Panc1 (cell line): ENCODE results near the gene NANOGP8. TPM values are rescaled to one million over a fixed set of nuclear protein-coding genes. Genes with fewer than 3 reads are reported as not detected.

Experiments used
- ATAC-seq: fragments of 200-7000 bp; cut with Tn5 transposase; 2 replicates; pipeline ENCODE4 v1.9.1; 2020; ENCODE audit warnings: mild to moderate bottlenecking, moderate library complexity
- BruUV-seq: library from RNA; stranded (reverse); fragments of 400-500 nt; replicated peaks from 2 replicates; lab custom pipeline; 2021; lab: Mats Ljungman, UMichigan
- CTCF ChIA-PET: fragments of 300-600 bp; sonication (Branson Sonifier 250); formaldehyde crosslinking; loops from one replicate; lab custom pipeline; 2022; ENCODE audit warnings: antibody characterized with exemption; lab: Charles Lee
- POLR2A ChIA-PET: fragments of 300-600 bp; sonication (Branson Sonifier 250); formaldehyde crosslinking; loops from one replicate; lab custom pipeline; 2022; ENCODE audit warnings: antibody characterized with exemption; lab: Charles Lee
- DNase-seq: peaks from one replicate; pipeline ENCODE4 v3.0.0-alpha.2; 2010; ENCODE audit warnings: low read depth, low spot score
- H3K27ac ChIP-seq: 2 replicates; pipeline ENCODE4 v1.5.1; 2011; ENCODE audit warnings: mild to moderate bottlenecking, low read length, inconsistent platforms
- H3K27me3 ChIP-seq: fragments of 200-500 bp; sonication (Bioruptor generic); 2 replicates; pipeline ENCODE4 v1.6.0; 2014; ENCODE audit warnings: low read length, inconsistent platforms; ENCODE audit not compliant: control insufficient read depth, insufficient read depth
- H3K36me3 ChIP-seq: fragments of 200-500 bp; sonication (Bioruptor generic); 2 replicates; pipeline ENCODE4 v1.5.1; 2014; ENCODE audit warnings: inconsistent platforms, mild to moderate bottlenecking, low read length, moderate library complexity; ENCODE audit not compliant: control insufficient read depth, insufficient read depth
- H3K4me1 ChIP-seq: 2 replicates; pipeline ENCODE4 v1.5.1; 2011; ENCODE audit warnings: inconsistent platforms, mild to moderate bottlenecking, low read length, moderate library complexity; ENCODE audit not compliant: control insufficient read depth, insufficient read depth
- H3K4me3 ChIP-seq, 2 experiments: 2 replicates each; pipeline ENCODE4 v1.5.1; 2011 to 2012; ENCODE audit warnings: low read depth in 2 of 2, low read length in 2 of 2, mild to moderate bottlenecking in 2 of 2, inconsistent platforms in 1 of 2, moderate library complexity in 1 of 2
- H3K9me3 ChIP-seq: fragments of 200-500 bp; sonication (Bioruptor generic); 2 replicates; pipeline ENCODE4 v1.5.1; 2014; ENCODE audit warnings: low read depth, mild to moderate bottlenecking, inconsistent platforms, low read length, moderate library complexity; ENCODE audit not compliant: control insufficient read depth, insufficient read depth
- POLR2AphosphoS5 ChIP-seq: IDR thresholded peaks from 2 replicates; pipeline ENCODE4 v1.6.1; 2012; ENCODE audit warnings: mild to moderate bottlenecking, low read depth, low read length, moderate library complexity
- SIN3A ChIP-seq: IDR thresholded peaks from 2 replicates; pipeline ENCODE4 v1.6.1; 2012; ENCODE audit warnings: low read depth, mild to moderate bottlenecking, low read length, moderate library complexity, borderline replicate concordance; ENCODE audit not compliant: insufficient read depth
- TCF7L2 ChIP-seq: IDR thresholded peaks from 2 replicates; pipeline ENCODE4 v1.6.1; 2011; ENCODE audit warnings: mild to moderate bottlenecking, low read depth, low read length, inconsistent platforms
- in situ Hi-C: cut with HindIII; loops from 2 replicates; pipeline ENCODE4 v1.10.0; 2016; ENCODE audit warnings: low sequenced_read_pairs, low pct_unique_long_range_greater_than_20kb
- intact Hi-C: fragments of 100-400 bp; cut with micrococcal nuclease; formaldehyde crosslinking; loops from one replicate; pipeline ENCODE4 v1.10.0; 2022; ENCODE audit not compliant: unreplicated experiment
- total RNA-seq: library from RNA; stranded (reverse); gene quantifications from one replicate; pipeline ENCODE4 v1.2.1, GENCODE V29; 2021; ENCODE audit not compliant: unreplicated experiment
- TF ChIP-seq, protein P1 (sequence below): fragments of 450-650 bp; IDR thresholded peaks from 2 replicates; pipeline ENCODE4 v1.5.1; 2017; ENCODE audit warnings: mild to moderate bottlenecking
- TF ChIP-seq, protein P2 (sequence below), 2 experiments: IDR thresholded peaks; 2 replicates each; pipeline ENCODE4 v1.6.1; 2011 to 2012; ENCODE audit warnings: low read depth in 2 of 2, control low read depth in 1 of 2, low read length in 1 of 2, mild to moderate bottlenecking in 1 of 2, moderate library complexity in 1 of 2; ENCODE audit not compliant: insufficient read depth in 1 of 2

NANOGP8 gene
- total RNA-seq, 1 experiment from 2014 or later, result not detected

DNA sequence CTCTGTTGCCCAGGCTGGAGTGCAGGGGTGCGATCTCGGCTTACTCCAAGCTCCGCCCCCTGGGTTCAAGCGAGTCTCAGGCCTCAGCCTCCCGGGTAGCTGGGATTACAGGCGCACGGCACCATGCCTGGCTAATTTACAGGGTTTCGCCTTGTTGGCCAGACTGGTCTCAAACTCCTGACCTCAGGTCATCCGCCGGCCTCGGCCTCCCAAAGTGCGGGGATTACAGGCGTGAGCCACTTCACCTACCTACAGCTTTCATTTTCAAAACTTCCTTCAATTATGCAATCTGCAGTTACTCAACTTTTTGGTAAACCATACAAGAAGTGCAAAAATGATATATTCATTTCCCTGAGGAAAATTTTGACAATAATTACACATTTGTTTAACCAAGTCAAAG, 14.0 kb downstream of the NANOGP8 start:
- DNase-seq (no peak), ATAC-seq (no peak)
- Histone ChIP-seq H3K36me3 (no peaks in the 10 kb centered on the region), H3K9me3 (no peaks in the 10 kb centered on the region), H3K4me3 (no peak overlapping the region), H3K27me3 (no peaks in the 10 kb centered on the region), H3K27ac (no peak overlapping the region), H3K4me1 (no peaks in the 10 kb centered on the region)
- ChIA-PET POLR2A (no interaction called here), CTCF (interaction anchor here (0.7 kb wide), 1 partner anchor 136 kb away, joined by 6 read pairs; no protein-coding TSS in a partner anchor)
- TF ChIP-seq SIN3A (no peak), TCF7L2 (no peak), POLR2AphosphoS5 (no peak)
- TF ChIP-seq, protein P1, sequence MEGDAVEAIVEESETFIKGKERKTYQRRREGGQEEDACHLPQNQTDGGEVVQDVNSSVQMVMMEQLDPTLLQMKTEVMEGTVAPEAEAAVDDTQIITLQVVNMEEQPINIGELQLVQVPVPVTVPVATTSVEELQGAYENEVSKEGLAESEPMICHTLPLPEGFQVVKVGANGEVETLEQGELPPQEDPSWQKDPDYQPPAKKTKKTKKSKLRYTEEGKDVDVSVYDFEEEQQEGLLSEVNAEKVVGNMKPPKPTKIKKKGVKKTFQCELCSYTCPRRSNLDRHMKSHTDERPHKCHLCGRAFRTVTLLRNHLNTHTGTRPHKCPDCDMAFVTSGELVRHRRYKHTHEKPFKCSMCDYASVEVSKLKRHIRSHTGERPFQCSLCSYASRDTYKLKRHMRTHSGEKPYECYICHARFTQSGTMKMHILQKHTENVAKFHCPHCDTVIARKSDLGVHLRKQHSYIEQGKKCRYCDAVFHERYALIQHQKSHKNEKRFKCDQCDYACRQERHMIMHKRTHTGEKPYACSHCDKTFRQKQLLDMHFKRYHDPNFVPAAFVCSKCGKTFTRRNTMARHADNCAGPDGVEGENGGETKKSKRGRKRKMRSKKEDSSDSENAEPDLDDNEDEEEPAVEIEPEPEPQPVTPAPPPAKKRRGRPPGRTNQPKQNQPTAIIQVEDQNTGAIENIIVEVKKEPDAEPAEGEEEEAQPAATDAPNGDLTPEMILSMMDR, result no peak
- TF ChIP-seq, protein P2, sequence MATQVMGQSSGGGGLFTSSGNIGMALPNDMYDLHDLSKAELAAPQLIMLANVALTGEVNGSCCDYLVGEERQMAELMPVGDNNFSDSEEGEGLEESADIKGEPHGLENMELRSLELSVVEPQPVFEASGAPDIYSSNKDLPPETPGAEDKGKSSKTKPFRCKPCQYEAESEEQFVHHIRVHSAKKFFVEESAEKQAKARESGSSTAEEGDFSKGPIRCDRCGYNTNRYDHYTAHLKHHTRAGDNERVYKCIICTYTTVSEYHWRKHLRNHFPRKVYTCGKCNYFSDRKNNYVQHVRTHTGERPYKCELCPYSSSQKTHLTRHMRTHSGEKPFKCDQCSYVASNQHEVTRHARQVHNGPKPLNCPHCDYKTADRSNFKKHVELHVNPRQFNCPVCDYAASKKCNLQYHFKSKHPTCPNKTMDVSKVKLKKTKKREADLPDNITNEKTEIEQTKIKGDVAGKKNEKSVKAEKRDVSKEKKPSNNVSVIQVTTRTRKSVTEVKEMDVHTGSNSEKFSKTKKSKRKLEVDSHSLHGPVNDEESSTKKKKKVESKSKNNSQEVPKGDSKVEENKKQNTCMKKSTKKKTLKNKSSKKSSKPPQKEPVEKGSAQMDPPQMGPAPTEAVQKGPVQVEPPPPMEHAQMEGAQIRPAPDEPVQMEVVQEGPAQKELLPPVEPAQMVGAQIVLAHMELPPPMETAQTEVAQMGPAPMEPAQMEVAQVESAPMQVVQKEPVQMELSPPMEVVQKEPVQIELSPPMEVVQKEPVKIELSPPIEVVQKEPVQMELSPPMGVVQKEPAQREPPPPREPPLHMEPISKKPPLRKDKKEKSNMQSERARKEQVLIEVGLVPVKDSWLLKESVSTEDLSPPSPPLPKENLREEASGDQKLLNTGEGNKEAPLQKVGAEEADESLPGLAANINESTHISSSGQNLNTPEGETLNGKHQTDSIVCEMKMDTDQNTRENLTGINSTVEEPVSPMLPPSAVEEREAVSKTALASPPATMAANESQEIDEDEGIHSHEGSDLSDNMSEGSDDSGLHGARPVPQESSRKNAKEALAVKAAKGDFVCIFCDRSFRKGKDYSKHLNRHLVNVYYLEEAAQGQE (IDR thresholded peaks at IDR 0.05; ENCODE audit: insufficient read depth in 1 of 2, low read depth in 2 of 2, low read length in 1 of 2), result no peak
- intact Hi-C loops, result no loop called here
- no TSS peak for BruUV-seq
- in situ Hi-C loops, result no loop called here

DNA sequence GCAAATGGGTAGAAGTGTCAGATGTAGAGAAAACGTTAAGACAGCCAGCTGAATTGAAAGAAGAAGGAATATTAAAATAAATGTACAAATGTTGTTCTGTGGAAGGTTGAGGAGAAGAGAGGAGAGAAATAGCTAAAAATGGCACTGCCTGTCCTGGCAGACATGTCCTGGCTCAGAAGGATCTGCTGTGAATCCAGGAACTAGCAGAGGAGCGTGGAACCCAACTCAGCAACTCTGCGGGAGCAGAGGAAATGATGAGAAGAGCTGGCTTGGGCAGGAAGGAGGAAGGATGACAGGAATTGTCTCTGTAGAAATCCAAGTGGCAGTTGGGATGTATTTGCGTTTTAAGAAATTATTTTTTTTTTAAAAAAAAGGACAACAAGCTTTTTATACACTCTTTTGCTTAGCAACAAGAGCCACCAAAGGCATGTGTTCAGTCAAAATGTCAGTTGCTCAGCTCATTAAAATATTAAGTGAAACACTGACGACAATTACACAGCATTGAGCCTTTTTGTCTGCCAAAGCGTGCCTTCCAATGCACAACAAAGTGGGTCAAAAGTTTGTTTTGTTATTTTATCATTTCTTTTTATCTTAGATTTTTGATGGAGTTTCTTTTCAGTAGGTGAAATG, 16.1 kb downstream of the NANOGP8 start:
- Histone ChIP-seq H3K4me1 (no peaks in the 10 kb centered on the region), H3K36me3 (no peaks in the 10 kb centered on the region), H3K27me3 (no peaks in the 10 kb centered on the region), H3K9me3 (no peaks in the 10 kb centered on the region), H3K27ac (no peak overlapping the region), H3K4me3 (no peak overlapping the region)
- no peak for TF ChIP-seq SIN3A
- intact Hi-C loops (no loop called here), in situ Hi-C loops (no loop called here)
- DNase-seq (no peak), ATAC-seq (no peak)
- BruUV-seq, result no TSS peak
- ChIA-PET CTCF (no interaction called here), POLR2A (no interaction called here)
